H1 (cell line): ENCODE data around the gene DPRX. TPM values are rescaled to one million over a fixed set of nuclear protein-coding genes. Genes with fewer than 3 reads are reported as not detected.

Source experiments
- CTCF ChIA-PET: fragments of 300-600 bp; sonication (Branson Sonifier 250); formaldehyde crosslinking; loops from one replicate; lab custom pipeline; 2021; ENCODE audit not compliant: partially characterized antibody; lab: Charles Lee
- POLR2A ChIA-PET: fragments of 300-600 bp; sonication (Branson Sonifier 250); formaldehyde crosslinking; loops from one replicate; lab custom pipeline; 2021; ENCODE audit warnings: inconsistent platforms; ENCODE audit not compliant: partially characterized antibody; lab: Charles Lee
- DNase-seq, 2 experiments: peaks; one replicate each; pipeline versions ENCODE4 v3.0.0 to v3.0.0-alpha.2; 2010 to 2022; ENCODE audit warnings: low spot score in 2 of 2, low read depth in 1 of 2, mixed read lengths in 1 of 2
- FAIRE-seq: peaks from 2 replicates; lab custom pipeline; 2011; peaks lifted over from hg19 to GRCh38; lab: Jason Lieb, UNC
- H2AFZ ChIP-seq: 2 replicates; pipeline ENCODE4 v1.8.1; 2012; ENCODE audit warnings: low read length, inconsistent platforms
- H2AK5ac ChIP-seq: 2 replicates; pipeline ENCODE4 v1.6.1; 2013; ENCODE audit warnings: low read depth, low read length
- H2BK120ac ChIP-seq: replicated peaks from 2 replicates; pipeline ENCODE3; 2013; ENCODE audit warnings: low read depth, low read length, inconsistent platforms
- H2BK12ac ChIP-seq: 2 replicates; pipeline ENCODE4 v1.6.1; 2013; ENCODE audit warnings: low read depth, low read length
- H2BK15ac ChIP-seq: 2 replicates; pipeline ENCODE4 v1.6.1; 2013; ENCODE audit warnings: low read length
- H2BK20ac ChIP-seq: 2 replicates; pipeline ENCODE4 v1.6.1; 2013; ENCODE audit warnings: low read length
- H2BK5ac ChIP-seq: 2 replicates; pipeline ENCODE4 v1.6.1; 2013; ENCODE audit warnings: low read depth, low read length
- H3K14ac ChIP-seq: 2 replicates; pipeline ENCODE4 v1.6.1; 2013; ENCODE audit warnings: inconsistent platforms; ENCODE audit not compliant: insufficient read length
- H3K18ac ChIP-seq: 2 replicates; pipeline ENCODE4 v1.6.1; 2013; ENCODE audit warnings: low read length; ENCODE audit errors: extremely low read depth
- H3K23ac ChIP-seq: 2 replicates; pipeline ENCODE4 v1.6.1; 2013; ENCODE audit warnings: inconsistent platforms; ENCODE audit not compliant: insufficient read length
- H3K23me2 ChIP-seq: 2 replicates; pipeline ENCODE4 v1.6.1; 2013; ENCODE audit warnings: low read depth, low read length
- H3K27ac ChIP-seq: 2 replicates; pipeline ENCODE4 v1.6.1; 2011; ENCODE audit warnings: low read depth, low read length, inconsistent platforms
- H3K27me3 ChIP-seq, 4 experiments: replicated peaks in 1 of 4; 1 replicate in 1 of 4; 2 replicates in 3 of 4; pipeline versions ENCODE4 v1.6.1 to v1.8.1; 2011 to 2013; ENCODE audit warnings: low read length in 3 of 4, mild to moderate bottlenecking in 3 of 4, inconsistent platforms in 2 of 4, mixed read lengths in 2 of 4, moderate library complexity in 1 of 4; ENCODE audit not compliant: control insufficient read depth in 3 of 4, insufficient read depth in 3 of 4; ENCODE audit errors: extremely low read depth in 1 of 4
- H3K36me3 ChIP-seq, 4 experiments: 2 replicates each; pipeline versions ENCODE4 v1.6.1 to v1.8.1; 2011 to 2013; ENCODE audit warnings: mild to moderate bottlenecking in 4 of 4, low read length in 3 of 4, moderate library complexity in 2 of 4, control low read depth in 1 of 4, inconsistent platforms in 1 of 4; ENCODE audit not compliant: insufficient read depth in 4 of 4, control insufficient read depth in 2 of 4
- H3K4ac ChIP-seq: replicated peaks from 2 replicates; pipeline ENCODE3; 2013; ENCODE audit warnings: low read length, low read depth, mixed read lengths, inconsistent platforms; ENCODE audit not compliant: insufficient read length
- H3K4me1 ChIP-seq, 4 experiments: replicated peaks in 1 of 4; 1 replicate in 1 of 4; 2 replicates in 3 of 4; pipeline versions ENCODE4 v1.6.1 to v1.8.1; 2011 to 2013; ENCODE audit warnings: low read length in 3 of 4, inconsistent platforms in 2 of 4, mixed read lengths in 1 of 4; ENCODE audit not compliant: insufficient read depth in 4 of 4, control insufficient read depth in 3 of 4
- H3K4me2 ChIP-seq, 2 experiments: 2 replicates each; pipeline versions ENCODE4 v1.6.1 to v1.8.1; 2011 to 2013; ENCODE audit warnings: low read depth in 2 of 2, low read length in 2 of 2, control low read depth in 1 of 2, inconsistent platforms in 1 of 2, mild to moderate bottlenecking in 1 of 2; ENCODE audit not compliant: insufficient read depth in 1 of 2
- H3K4me3 ChIP-seq, 4 experiments: fragments of 200-600, 300-600 bp in 1 of 4; sonication (generic), shearing (Covaris generic), sonication (Bioruptor Twin) in 1 of 4; 2 replicates each; pipeline versions ENCODE4 v1.5.1 to v1.8.1; 2011 to 2016; ENCODE audit warnings: low read length in 4 of 4, low read depth in 3 of 4, control low read depth in 2 of 4, inconsistent platforms in 2 of 4, mild to moderate bottlenecking in 2 of 4, mixed read lengths in 1 of 4, moderate library complexity in 1 of 4; ENCODE audit not compliant: insufficient read depth in 2 of 4; ENCODE audit errors: extremely low read depth in 1 of 4
- H3K56ac ChIP-seq: replicated peaks from 2 replicates; pipeline ENCODE3; 2013; ENCODE audit warnings: low read depth, mild to moderate bottlenecking, mixed read lengths, low read length, inconsistent platforms; ENCODE audit not compliant: insufficient read length
- H3K79me1 ChIP-seq: 2 replicates; pipeline ENCODE4 v1.6.1; 2013; ENCODE audit warnings: low read depth, low read length, control low read depth
- H3K79me2 ChIP-seq, 2 experiments: 2 replicates each; pipeline versions ENCODE4 v1.6.1 to v1.8.1; 2012 to 2013; ENCODE audit warnings: low read length in 2 of 2, mild to moderate bottlenecking in 2 of 2, inconsistent platforms in 1 of 2; ENCODE audit not compliant: insufficient read depth in 2 of 2, control insufficient read depth in 1 of 2
- H3K9ac ChIP-seq, 4 experiments: replicated peaks in 1 of 4; 1 replicate in 1 of 4; 2 replicates in 3 of 4; pipeline versions ENCODE4 v1.6.1 to v1.8.1; 2011 to 2013; ENCODE audit warnings: low read depth in 3 of 4, low read length in 3 of 4, control low read depth in 2 of 4, mild to moderate bottlenecking in 2 of 4, moderate library complexity in 2 of 4, inconsistent platforms in 1 of 4; ENCODE audit errors: extremely low read depth in 1 of 4
- H3K9me3 ChIP-seq, 2 experiments: 2 replicates each; pipeline versions ENCODE4 v1.6.1 to v1.8.1; 2012 to 2013; ENCODE audit warnings: mild to moderate bottlenecking in 2 of 2, moderate library complexity in 2 of 2, control low read depth in 1 of 2, inconsistent platforms in 1 of 2, low read depth in 1 of 2, low read length in 1 of 2, mixed read lengths in 1 of 2; ENCODE audit not compliant: insufficient read depth in 2 of 2
- H4K20me1 ChIP-seq, 2 experiments: replicated peaks in 1 of 2; 2 replicates each; pipeline versions ENCODE3 to v1.8.1; 2011 to 2013; ENCODE audit warnings: inconsistent platforms in 2 of 2, low read length in 2 of 2, mild to moderate bottlenecking in 1 of 2; ENCODE audit not compliant: insufficient read depth in 2 of 2, control insufficient read depth in 1 of 2
- H4K5ac ChIP-seq: 2 replicates; pipeline ENCODE4 v1.6.1; 2013; ENCODE audit warnings: low read length, low read depth, mixed read lengths, inconsistent platforms; ENCODE audit not compliant: insufficient read length
- H4K8ac ChIP-seq: 2 replicates; pipeline ENCODE4 v1.8.0; 2013; ENCODE audit warnings: mild to moderate bottlenecking, moderate library complexity, low read length, inconsistent platforms; ENCODE audit not compliant: insufficient read depth; ENCODE audit errors: extremely low read depth
- H4K91ac ChIP-seq: replicated peaks from 2 replicates; pipeline ENCODE3; 2013; ENCODE audit warnings: low read length, mixed read lengths, inconsistent platforms; ENCODE audit not compliant: insufficient read length
- ASH2L ChIP-seq: fragments of 200-600, 300-600 bp; sonication (generic); IDR thresholded peaks from one replicate; pipeline ENCODE4 v1.7.1; 2017; ENCODE audit warnings: low read length
- CREB1 ChIP-seq: IDR thresholded peaks from 2 replicates; pipeline ENCODE4 v1.6.1; 2012; ENCODE audit warnings: inconsistent platforms
- JUND ChIP-seq: IDR thresholded peaks from 2 replicates; pipeline ENCODE4 v1.6.1; 2011; ENCODE audit warnings: mild to moderate bottlenecking, improper control_type of control experiment, low read length
- POLR2A ChIP-seq, 2 experiments: IDR thresholded peaks; 1 replicate in 1 of 2; 2 replicates in 1 of 2; pipeline ENCODE4 v1.6.1; 2011; ENCODE audit warnings: low read depth in 2 of 2, low read length in 2 of 2, mild to moderate bottlenecking in 2 of 2; ENCODE audit errors: control extremely low read depth in 1 of 2
- POLR2AphosphoS5 ChIP-seq: IDR thresholded peaks from 2 replicates; pipeline ENCODE4 v1.6.1; 2011; ENCODE audit warnings: low read depth, low read length
- POU5F1 ChIP-seq: IDR thresholded peaks from 2 replicates; pipeline ENCODE4 v1.6.1; 2011; ENCODE audit warnings: low read depth, mild to moderate bottlenecking, low read length, moderate library complexity
- RAD21 ChIP-seq, 2 experiments: IDR thresholded peaks in 1 of 2; conservative IDR thresholded peaks in 1 of 2; 2 replicates each; pipeline ENCODE4 v1.6.1; 2011; ENCODE audit warnings: low read depth in 2 of 2, low read length in 2 of 2, improper control_type of control experiment in 1 of 2, inconsistent platforms in 1 of 2, mild to moderate bottlenecking in 1 of 2, moderate library complexity in 1 of 2
- RBBP5 ChIP-seq: IDR thresholded peaks from 2 replicates; pipeline ENCODE4 v1.7.1; 2012; ENCODE audit warnings: low read depth, mild to moderate bottlenecking, inconsistent platforms, low read length, moderate library complexity, borderline replicate concordance
- SRF ChIP-seq: IDR thresholded peaks from 2 replicates; pipeline ENCODE4 v1.6.1; 2011; ENCODE audit warnings: mild to moderate bottlenecking, low read depth, low read length, moderate library complexity
- TAF1 ChIP-seq: IDR thresholded peaks from 2 replicates; pipeline ENCODE4 v1.6.1; 2011; ENCODE audit warnings: mild to moderate bottlenecking, low read depth, low read length
- TAF7 ChIP-seq: optimal IDR thresholded peaks from 2 replicates; pipeline ENCODE3; 2011; ENCODE audit warnings: low read depth, mild to moderate bottlenecking, inconsistent platforms, low read length, moderate library complexity, borderline replicate concordance
- TBP ChIP-seq: IDR thresholded peaks from 2 replicates; pipeline ENCODE4 v1.6.1; 2011; ENCODE audit warnings: low read depth, low read length, improper control_type of control experiment
- TEAD4 ChIP-seq: IDR thresholded peaks from 2 replicates; pipeline ENCODE4 v1.6.1; 2012; ENCODE audit warnings: low read depth, low read length, inconsistent platforms, mixed read lengths
- WGBS, 2 experiments: shearing (Covaris generic) in 1 of 2; methylation state at CpG; one replicate each; pipeline versions ENCODE4 v1.1.6 to v1.1.7; 2013 to 2015; ENCODE audit warnings: low lambda C conversion rate in 2 of 2, mixed read lengths in 2 of 2, inconsistent platforms in 1 of 2, low coverage in 1 of 2, missing lambda C conversion rate in 1 of 2; ENCODE audit not compliant: insufficient replicate concordance in 2 of 2, insufficient coverage in 1 of 2, insufficient read length in 1 of 2; ENCODE audit errors: extremely low coverage in 1 of 2, missing lambda C conversion rate in 1 of 2; 5-methylcytosine and 5-hydroxymethylcytosine counted together
- polyA plus RNA-seq, 7 experiments: library from polyadenylated mRNA; depleted of rRNA in 3 of 7; stranded (reverse) in 5 of 7; unstranded in 2 of 7; fragments of >200 nt in 5 of 7; fragments of 200-250 nt in 2 of 7; gene quantifications; 1 replicate in 5 of 7; 2 replicates in 1 of 7; 4 replicates in 1 of 7; pipeline versions ENCODE4 v1.2.1 to v1.2.3, GENCODE V29; 2011 to 2013; ENCODE audit warnings: missing spikeins in 2 of 7, mixed read lengths in 2 of 7
- total RNA-seq: library from RNA; stranded (reverse); fragmentation: NEBNext Ultra II Directional; extraction: Animal tissue kit (Norgen Biotek cat#: 25700); gene quantifications from 2 replicates; pipeline ENCODE4 v1.2.1, GENCODE V29; 2021

The DPRX gene
- total and polyA plus RNA-seq, 2 of the 8 experiments (the other 6 are each of a cell fraction or from before 2014, with no cell fraction given) = not detected

DNA sequence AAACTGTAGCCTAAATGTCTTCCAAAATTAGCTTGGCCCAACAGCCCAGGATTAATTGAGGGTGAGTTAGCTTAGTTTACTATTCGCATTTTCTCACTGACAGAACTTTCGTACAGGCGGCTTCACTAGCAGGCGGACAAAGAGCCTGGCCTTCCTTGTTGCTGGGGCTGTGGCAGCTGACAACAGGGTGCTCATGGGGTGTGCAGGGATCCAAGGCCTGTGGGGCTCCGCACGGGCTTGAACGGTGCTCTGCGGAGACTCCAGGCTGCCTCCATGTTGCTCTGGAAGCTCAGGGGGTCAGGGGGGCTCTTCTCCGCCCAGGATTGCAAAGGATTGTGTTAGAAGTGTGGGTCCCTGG lies 36.3 kb upstream of the DPRX start:
- Histone ChIP-seq H4K20me1 (no peaks in the 10 kb centered on the region), H2AFZ (no peak overlapping the region), H3K23me2 (no peaks in the 10 kb centered on the region), H3K79me1 (no peaks in the 10 kb centered on the region), H3K14ac (no peak overlapping the region), H3K18ac (peak overlapping the region; percentile 94), H3K79me2 (no peaks in the 10 kb centered on the region), H3K27ac (peak overlapping the region; percentile 95), H3K4me2 (peak overlapping the region; percentile 54 to 55), H3K36me3 (no peaks in the 10 kb centered on the region), H2BK120ac (peak overlapping the region; percentile 77), H3K4me1 (peaks cover 4 to 28% (median 20%) of the 10 kb centered on the region in 4 experiments), H4K5ac (peak overlapping the region; percentile 92), H4K8ac (peak overlapping the region; percentile 96; the same call in 1 of the 2 replicates), H3K4me3 (peak overlapping the region in 2 of 4 experiments; percentile 10 to 32; a peak in 3 of 8 replicates), H2AK5ac (peak overlapping the region; percentile 96; the same call in 1 of the 2 replicates), H3K23ac (no peak overlapping the region), H3K27me3 (no peaks in the 10 kb centered on the region), H3K56ac (peak overlapping the region; percentile 79), H3K4ac (peak overlapping the region; percentile 97), H2BK12ac (peak overlapping the region; percentile 75), H2BK20ac (peak overlapping the region; percentile 89; the same call in 1 of the 2 replicates), H3K9ac (peak overlapping the region in 3 of 4 experiments; percentile 23 to 77 (median 75); a peak in 5 of 7 replicates), H2BK15ac (peak overlapping the region; percentile 88; the same call in 1 of the 2 replicates), H2BK5ac (peak overlapping the region; percentile 99), H3K9me3 (no peaks in the 10 kb centered on the region), H4K91ac (peak overlapping the region; percentile 99)
- 4% methylated on average over 9 of the region's 9 CpGs; no CpG with 5 or more reads in 1 of the 2 experiments for WGBS, 2 experiments
- FAIRE-seq = peak; percentile 24
- CTCF ChIA-PET = interaction anchor here (0.6 to 6.1 kb wide), 11 partner anchors 12 to 197 kb away, joined by 3 to 52 read pairs (median 4); no protein-coding TSS in a partner anchor
- TF ChIP-seq ASH2L (peak; percentile 4), TBP (peak; percentile 55; the same call in 1 of the 2 replicates), TEAD4 (no peak), RBBP5 (0 out of 2 replicates have a peak, but pooled peaks have one; percentile 29), SRF (no peak), POLR2AphosphoS5 (peak; percentile 25; the same call in 1 of the 2 replicates), RAD21 (IDR thresholded peaks at IDR 0.05 in 1 of 2, conservative IDR thresholded peaks at IDR 0.05 in 1 of 2; ENCODE audit: low read depth in 2 of 2, low read length in 2 of 2) (peak in 1 of 2 experiments; percentile 14; a peak in 1 of 4 replicates), CREB1 (no peak), JUND (0 out of 2 replicates have a peak, but pooled peaks have one; percentile 3), POLR2A (IDR thresholded peaks at IDR 0.05; ENCODE audit: control extremely low read depth in 1 of 2, low read depth in 2 of 2, low read length in 2 of 2) (peak; percentile 47 to 70; a peak in 2 of 3 replicates), POU5F1 (0 out of 2 replicates have a peak, but pooled peaks have one; percentile 3), TAF7 (peak; percentile 8), TAF1 (peak; percentile 49)
- DNase-seq = no peak
- POLR2A ChIA-PET = interaction anchor here (0.7 to 2.9 kb wide), 24 partner anchors 9 to 436 kb away, joined by 3 to 14 read pairs (median 4); partner anchors contain the start of gene ZNF347
